ENCODE measurements around the gene TMUB1.

DNA sequence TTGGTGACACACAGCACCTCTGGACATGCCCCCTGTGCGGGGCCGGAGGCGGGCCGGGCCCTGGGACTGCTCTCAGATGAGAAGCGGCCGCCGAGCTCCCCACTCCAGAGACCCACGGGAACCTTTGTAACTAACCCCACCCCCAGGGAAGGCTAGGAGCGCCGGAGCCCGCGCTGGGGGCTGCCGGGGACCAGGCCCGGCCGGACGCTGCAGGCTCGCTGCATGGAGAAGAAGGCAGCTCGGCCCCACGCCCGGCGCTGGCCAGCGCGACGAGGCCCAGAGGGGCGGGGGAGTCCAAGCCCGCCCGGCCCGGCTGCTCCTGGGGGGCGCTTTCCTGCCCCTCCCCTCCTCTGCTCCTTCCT, 39.5 kb upstream of the TMUB1 start:
- TF ChIP-seq, protein P1, sequence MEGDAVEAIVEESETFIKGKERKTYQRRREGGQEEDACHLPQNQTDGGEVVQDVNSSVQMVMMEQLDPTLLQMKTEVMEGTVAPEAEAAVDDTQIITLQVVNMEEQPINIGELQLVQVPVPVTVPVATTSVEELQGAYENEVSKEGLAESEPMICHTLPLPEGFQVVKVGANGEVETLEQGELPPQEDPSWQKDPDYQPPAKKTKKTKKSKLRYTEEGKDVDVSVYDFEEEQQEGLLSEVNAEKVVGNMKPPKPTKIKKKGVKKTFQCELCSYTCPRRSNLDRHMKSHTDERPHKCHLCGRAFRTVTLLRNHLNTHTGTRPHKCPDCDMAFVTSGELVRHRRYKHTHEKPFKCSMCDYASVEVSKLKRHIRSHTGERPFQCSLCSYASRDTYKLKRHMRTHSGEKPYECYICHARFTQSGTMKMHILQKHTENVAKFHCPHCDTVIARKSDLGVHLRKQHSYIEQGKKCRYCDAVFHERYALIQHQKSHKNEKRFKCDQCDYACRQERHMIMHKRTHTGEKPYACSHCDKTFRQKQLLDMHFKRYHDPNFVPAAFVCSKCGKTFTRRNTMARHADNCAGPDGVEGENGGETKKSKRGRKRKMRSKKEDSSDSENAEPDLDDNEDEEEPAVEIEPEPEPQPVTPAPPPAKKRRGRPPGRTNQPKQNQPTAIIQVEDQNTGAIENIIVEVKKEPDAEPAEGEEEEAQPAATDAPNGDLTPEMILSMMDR (IDR thresholded peaks at IDR 0.05): no peak
- TF ChIP-seq POLR2AphosphoS5 (IDR thresholded peaks at IDR 0.05; ENCODE audit: insufficient read depth in 1 of 2, low read depth in 1 of 2) (no peak), POLR2A (IDR thresholded peaks at IDR 0.05) (no peak)
